ENCODE measurements around the gene PPP1R3G.
"Not testable (repeated sequence)": the region's sequence is repeated elsewhere in the genome, so short reads cannot be mapped to it uniquely, and the experiment has no call there.

Gene PPP1R3G

DNA sequence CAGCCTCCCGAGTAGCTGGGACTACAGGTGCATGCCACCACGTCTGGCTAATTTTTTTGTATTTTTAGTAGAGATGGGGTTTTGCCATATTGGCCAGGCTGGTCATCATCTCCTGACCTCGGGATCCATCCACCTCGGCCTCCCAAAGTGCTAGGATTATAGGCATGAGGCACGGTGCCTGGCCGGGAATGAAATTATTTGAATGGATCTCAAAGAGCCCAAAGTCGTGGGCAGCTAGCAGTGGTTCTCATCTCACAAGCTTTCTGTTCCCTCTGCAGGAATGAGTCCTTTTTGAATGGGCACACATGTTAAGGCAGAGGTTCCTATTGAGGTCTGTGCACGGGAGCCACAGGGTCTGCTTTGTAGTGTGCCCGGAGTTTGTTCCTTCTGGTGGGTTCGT is 34.9 kb downstream of the PPP1R3G start:
- DNase-seq (ENCODE audit: low read depth in 2 of 2): no peak

DNA sequence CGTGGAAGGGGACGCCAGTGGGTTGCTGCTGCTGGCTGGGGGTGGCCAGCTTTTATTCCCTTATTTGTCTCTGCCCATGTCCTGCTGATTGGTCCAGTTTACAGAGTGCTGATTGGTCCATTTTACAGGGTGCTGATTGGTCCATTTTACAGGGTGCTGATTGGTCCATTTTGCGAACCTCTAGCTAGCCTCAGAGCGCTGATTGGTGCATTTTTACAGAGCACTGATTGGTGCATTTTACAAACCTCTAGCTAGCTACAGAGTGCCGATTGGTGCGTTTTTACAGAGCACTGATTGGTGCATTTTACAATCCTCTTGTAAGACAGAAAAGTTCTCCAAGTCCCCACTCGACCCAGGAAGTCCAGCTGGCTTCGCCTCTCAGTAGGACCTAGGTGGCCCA is 35.4 kb downstream of the PPP1R3G start:
- not testable (repeated sequence) for DNase-seq (ENCODE audit: low read depth in 2 of 2)

DNA sequence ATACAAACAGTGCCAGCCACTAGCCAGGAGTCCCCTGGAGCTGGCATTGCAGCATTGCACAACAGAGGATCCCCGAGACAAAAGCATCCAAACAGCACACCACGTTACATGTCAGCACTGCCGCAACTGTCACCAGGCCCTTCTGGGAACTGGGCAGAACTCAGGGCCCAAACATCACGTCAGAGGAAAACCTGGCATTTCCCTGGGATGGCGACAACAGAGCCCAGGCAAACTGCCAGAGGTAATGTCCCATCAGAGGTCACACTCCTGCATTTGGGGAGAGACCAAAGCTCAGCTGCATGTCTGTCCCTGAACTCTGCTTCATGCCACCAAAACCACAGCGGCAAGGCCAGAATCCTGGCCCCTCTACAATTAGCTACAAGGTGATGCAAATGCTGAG is 36.3 kb downstream of the PPP1R3G start:
- DNase-seq (ENCODE audit: low read depth in 2 of 2): no peak

DNA sequence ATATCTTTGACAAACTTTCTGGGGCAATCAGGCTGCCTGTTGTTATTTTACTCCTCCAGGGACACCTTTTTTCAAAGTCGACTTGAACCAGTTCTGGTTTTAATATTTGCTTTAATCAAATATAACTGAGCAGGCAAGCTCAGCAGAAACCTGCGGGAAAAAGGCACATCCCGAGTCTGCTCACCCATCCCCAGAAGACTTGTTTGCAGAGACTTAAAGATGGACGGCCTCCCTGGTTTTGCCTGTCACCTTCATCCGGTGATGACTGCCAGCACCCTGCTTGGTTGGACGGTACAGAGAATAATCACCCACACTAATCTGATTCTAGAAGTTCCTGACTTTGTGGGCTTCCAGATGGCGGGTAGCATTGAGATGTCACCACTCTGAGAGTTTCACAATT is 36.8 kb downstream of the PPP1R3G start:
- no peak for DNase-seq (ENCODE audit: low read depth in 2 of 2)

DNA sequence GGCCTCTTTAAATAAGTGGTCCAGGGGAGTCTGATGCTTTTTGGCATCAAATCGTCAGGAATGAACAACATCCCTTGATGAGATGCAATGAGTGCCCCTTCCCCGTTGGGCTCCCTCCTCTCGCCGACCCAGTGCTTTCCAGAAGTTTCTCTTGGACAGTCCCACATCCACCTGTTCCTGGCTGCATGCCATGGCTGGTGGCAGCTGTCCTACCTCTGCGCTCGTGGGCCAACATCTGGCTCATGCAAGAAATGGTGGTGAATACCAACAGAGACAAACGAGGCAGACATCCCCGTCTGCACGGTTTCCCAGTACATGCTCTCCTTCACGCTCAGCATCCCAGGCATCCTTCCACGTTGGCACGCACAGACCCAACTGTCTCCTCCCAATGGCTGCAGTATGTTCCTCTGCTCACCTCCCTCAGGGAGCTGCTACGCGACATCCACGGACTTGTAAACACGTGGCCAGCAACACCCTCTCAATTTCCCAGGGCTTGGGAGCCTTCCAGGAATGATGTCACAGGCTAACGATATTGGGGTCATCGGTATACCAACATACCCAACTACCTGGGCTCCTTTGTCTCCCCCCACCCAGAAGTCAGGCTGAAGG is 37.5 kb downstream of the PPP1R3G start:
- DNase-seq (ENCODE audit: low read depth in 2 of 2): no peak

DNA sequence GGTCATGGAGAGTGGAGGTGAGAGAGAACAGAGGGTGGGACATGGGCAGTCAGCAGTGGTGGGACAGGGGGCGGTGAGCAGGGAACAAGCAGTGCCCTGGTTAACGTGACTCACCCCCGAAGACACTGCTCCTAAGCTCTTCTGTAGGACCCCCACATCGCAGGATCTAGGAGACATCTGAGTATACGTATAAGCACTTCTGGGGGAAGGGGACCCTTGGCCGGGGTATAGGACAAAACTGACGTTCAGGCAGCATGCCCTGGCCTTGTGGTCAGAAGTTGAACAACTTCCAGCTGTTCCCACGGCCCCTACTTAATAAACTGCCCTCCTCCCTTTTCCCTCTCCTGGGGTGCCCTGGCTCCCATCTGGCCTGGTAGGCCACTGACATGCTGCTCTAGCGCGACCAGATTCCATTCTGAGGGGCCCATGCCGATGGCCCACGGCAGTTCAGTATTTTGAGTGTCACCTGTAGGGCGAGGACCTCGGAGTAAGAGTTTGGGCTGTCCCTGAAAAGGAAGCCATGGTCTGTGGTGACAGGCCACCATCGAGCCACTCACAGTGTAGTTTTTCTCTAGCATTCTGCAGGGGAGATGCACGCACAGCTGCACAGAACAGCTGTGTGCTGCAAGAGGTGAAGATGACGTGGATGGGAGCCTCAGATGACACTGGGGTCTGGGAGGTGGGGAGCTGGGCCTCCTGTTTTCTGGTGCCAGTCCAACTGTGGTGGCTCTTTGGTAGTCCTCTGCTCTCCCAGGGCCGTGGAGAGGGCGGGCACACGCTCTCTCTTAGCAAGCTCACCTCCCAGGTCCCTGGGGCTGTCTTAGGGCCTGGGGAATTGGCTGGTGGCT is 38.4 kb downstream of the PPP1R3G start:
- DNase-seq (ENCODE audit: low read depth in 2 of 2): no peak

DNA sequence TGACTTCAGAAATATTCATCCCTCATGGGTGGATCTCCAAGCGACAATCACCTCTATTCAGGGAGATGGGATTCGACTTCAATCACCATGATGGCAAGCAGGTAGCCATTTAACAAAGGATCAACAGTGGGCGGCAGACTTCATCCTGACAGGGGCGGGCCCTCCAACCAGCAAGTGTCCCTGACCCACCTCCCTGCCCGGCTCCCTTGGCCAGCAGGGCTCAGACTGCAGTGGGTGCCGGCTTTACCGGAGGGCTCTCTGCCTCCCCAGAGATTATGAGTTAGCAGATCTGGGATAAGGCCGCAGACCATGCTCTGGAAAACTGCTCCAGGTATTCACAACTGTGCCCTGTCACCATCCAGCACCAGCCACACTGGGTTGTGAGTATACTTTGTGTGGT is 39.4 kb downstream of the PPP1R3G start:
- no peak for DNase-seq (ENCODE audit: low read depth in 2 of 2)

DNA sequence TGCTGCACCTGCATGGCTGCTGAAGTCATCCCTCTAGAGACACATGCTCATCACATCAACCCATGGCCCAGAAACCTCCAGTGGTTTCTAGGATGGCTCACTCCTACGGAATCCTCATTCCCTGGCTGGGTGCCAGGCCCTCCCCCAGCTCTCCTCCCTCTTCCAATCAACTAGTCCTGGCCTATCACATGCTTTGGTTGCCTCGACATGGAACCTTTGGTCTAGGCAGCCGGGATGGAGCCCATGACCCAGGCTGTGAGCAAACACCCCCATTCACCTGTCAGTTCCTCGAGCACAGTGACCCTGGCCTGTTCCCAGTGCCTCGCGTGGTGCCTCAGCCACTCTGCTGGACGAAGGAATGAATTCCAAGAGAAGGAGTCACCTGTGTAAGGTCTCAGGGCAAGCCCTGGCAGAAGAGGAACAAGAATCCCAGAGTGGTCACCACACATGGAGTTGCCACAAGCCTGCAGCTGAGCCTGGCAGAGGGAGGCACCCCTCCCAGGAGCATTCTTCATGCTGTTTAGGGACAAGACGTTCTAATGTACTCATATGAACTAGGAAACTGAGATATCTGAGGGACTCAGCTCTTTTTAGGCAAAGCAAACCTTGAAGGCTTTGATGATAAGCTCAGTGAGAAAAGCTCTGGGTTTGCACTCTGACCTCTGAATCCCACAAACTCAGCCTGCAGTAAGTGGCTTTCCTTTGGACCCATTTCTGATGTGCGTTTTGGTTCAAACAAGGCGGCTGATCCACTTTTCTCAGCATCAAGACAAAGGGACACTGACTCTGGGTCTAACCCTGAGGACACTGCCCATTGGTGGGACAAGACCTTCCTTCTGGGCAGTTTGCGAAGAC is 40.2 kb downstream of the PPP1R3G start:
- no peak for DNase-seq (ENCODE audit: low read depth in 2 of 2)

DNA sequence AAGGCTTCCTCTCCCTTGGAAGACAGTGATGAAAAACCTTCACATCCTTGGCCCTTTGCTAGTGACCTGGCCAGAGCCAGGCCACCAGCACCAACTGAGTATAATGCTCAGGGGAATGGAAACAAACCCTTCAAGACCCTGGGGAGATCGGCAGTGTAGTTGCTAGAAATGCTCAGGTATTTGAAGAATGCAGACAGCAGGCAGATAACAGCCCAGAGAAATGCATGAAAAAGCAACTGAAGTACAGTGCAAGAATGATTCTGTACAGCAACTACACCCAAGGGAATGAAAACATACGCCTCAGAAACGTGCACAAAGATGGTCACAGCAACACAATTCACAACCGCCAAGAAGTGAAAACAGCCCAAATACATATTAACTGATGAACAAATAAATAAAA is 41.1 kb downstream of the PPP1R3G start:
- DNase-seq (ENCODE audit: low read depth in 2 of 2): no peak

DNA sequence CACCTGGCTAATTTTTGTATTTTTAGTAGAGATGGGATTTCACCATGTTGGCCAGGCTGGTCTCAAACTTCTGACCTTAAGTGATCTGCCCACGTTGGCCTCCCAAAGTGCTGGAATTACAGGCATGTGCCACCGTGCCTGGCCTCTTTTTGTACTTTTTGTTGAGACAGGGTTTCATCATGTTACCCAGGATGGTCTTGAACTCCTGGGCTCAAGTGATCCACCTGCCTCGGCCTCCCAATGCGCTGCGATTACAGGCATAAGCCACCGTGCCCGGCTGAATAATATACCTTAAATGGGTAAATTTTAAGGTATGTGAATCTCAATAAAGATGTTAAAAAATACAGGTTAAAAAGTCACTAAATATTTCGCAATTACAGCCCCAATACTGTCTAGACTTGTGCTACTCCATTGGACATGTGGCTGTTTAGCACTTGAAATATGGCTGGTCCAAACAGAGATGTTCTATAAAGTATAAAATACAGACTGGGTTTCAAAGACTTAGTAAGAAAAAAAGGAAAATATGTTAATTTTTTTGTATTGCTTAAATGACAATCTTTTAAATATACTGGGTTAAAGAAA is 42.1 kb downstream of the PPP1R3G start:
- no peak for DNase-seq (ENCODE audit: low read depth in 2 of 2)

DNA sequence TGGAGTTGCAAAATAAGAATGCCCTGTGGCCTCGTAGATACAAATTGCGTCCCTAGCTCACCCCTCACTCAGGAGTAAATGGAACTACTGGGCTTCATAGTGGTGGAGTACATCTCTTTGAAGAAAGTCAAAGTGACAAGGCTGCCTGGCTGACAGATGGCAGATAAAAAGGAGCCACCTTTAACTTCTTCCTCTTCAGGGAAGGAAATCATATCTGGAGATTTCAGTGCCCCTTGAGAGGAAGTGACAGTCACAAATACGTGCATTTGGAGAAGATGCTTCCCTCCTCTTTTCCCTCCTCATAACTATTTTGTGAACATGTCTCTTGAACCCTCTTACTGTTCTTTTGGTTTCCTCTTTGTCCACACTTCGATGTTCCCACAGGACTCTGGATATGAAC is 43.2 kb downstream of the PPP1R3G start:
- DNase-seq (ENCODE audit: low read depth in 2 of 2): no peak

DNA sequence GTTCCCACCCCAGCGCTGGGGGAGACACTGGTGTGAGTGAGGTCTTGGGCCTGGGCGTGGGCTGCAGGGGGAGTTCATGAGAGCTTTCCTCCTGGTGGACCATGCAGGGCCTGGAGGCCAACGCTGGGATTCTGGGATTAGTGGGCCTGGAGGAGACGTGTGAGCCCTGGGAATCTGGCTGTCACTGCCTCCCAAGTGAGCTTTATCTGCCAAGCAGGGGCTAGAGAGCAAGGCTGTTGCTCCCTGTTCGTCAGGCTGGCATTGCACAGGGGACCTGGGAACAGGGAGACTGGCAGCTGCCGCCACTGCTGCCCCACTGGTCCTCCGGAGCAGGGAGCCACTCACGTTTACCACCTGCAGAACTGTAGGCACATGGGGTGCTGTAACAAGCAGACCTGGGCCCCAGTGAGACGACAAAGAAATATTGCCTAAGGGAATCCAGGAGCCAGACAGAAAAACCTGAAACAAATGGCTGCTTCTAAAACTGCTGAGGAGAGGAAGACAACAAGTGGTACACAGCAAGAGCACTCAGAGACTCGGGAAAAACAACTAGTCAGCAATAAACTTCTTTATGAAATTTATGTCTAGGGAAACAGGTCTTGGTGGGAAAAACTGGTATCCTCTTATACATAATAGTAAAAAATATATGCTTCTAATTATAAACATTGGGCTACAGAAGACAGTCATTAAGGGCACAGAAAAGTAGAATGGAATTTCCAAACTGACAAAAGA is 45.2 kb downstream of the PPP1R3G start:
- DNase-seq (ENCODE audit: low read depth in 2 of 2): no peak

DNA sequence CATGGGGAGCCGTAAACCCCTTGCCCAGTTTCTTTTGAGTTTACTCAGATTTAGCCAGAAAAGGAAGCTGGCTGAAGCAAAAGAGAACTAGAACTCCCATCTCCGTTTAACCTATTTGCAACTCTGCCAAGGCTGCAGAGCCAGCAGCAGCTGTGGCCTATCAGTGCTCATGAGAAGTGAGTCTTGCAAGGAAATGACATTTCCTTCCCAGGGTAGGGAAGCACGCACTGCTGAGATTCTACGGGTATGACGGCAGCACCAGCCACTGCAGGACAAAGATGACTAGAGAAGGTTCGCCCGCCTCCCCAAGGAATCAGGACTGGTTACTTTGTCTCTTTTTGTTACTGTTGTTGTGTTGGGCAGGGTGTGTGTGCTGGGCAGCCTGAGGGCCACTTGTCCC is 47.6 kb downstream of the PPP1R3G start:
- DNase-seq (ENCODE audit: low read depth in 2 of 2): no peak

DNA sequence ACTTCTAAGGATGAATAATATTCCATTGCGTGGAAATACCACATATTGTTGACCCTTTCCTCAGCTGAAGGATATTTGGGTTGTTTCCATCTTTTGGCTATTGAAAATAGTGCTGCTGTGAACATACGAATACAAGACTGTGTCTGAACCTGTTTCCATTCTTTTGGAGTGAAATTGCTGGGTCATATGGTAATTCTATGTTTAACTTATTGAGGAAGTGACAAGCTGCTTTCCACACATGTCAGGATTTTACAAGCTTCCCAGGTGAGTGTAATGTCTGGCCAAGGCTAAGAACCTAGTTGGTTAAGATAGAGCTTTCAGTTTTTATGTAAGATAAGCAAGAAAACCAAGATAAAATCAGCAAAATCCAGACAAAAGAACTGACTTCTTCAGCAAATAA is 48.8 kb downstream of the PPP1R3G start:
- DNase-seq (ENCODE audit: low read depth in 2 of 2): no peak

DNA sequence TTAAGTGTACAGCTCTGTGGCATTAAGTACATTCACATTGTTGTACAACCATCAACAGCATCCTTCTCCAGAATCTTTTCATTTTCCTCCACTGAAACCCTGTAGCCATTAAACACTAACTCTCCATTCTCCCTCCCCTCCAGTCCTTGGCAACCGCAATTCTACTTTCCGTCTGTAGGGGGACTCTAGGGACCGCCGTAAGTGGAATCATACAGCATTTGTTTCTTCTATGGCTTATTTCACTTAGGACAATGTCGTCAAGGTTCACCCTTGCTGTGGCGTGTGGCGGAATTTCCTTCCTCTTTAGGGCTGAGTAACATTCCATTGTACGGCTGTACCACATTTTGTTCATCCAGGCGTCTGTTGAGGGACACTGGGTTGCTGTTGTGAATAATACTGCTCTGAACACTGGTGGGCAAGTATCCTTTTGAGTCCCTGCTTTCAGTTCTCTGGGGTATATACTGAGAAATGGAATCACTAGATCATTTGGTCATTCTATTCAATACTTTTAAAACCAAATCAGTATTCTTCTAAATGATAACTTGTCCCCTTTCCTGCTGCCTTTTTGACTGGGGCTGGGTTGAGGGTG is 50.7 kb downstream of the PPP1R3G start:
- peak; percentile 9 to 32 for DNase-seq (ENCODE audit: low read depth in 2 of 2)

DNA sequence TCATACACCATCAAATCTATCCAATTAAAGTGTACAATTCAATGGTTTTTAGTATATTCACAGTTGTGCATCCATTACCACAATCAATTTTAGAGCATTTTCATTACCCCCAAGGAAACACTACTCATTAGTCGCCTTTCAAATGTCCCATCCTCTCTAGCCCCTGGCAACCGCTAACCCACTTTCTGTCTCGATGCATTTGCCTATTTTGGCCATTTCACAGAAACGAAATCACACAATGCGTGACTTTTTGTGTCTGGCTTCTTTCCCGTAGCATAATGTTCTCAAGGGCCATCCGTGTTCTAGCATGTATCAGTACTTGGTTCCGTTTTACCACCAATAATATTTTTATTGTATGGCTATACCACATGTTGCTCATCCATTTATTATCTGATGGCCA is 51.7 kb downstream of the PPP1R3G start:
- no peak for DNase-seq (ENCODE audit: low read depth in 2 of 2)
